ENCODE measurements around the gene CCDC198.

GRCh38 chr14:57491640-57492039, 2.0 kb downstream of the CCDC198 start:
- TF ChIP-seq, protein P1, sequence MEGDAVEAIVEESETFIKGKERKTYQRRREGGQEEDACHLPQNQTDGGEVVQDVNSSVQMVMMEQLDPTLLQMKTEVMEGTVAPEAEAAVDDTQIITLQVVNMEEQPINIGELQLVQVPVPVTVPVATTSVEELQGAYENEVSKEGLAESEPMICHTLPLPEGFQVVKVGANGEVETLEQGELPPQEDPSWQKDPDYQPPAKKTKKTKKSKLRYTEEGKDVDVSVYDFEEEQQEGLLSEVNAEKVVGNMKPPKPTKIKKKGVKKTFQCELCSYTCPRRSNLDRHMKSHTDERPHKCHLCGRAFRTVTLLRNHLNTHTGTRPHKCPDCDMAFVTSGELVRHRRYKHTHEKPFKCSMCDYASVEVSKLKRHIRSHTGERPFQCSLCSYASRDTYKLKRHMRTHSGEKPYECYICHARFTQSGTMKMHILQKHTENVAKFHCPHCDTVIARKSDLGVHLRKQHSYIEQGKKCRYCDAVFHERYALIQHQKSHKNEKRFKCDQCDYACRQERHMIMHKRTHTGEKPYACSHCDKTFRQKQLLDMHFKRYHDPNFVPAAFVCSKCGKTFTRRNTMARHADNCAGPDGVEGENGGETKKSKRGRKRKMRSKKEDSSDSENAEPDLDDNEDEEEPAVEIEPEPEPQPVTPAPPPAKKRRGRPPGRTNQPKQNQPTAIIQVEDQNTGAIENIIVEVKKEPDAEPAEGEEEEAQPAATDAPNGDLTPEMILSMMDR (IDR thresholded peaks at IDR 0.05 in 8 of 11, conservative IDR thresholded peaks at IDR 0.05 in 3 of 11), result no peak
- no peak for TF ChIP-seq POLR2A (IDR thresholded peaks at IDR 0.05)
- TF ChIP-seq POLR2AphosphoS5 (IDR thresholded peaks at IDR 0.05), result no peak
